CD4-positive, alpha-beta T cell treated with Interleukin-17A for 4 hours (primary cell): ENCODE results near the gene RCSD1.

ENCODE experiments used
- DNase-seq: peaks from one replicate; pipeline ENCODE4 v3.0.0-alpha.2; 2020; ENCODE audit warnings: mixed read lengths

Gene RCSD1

DNA sequence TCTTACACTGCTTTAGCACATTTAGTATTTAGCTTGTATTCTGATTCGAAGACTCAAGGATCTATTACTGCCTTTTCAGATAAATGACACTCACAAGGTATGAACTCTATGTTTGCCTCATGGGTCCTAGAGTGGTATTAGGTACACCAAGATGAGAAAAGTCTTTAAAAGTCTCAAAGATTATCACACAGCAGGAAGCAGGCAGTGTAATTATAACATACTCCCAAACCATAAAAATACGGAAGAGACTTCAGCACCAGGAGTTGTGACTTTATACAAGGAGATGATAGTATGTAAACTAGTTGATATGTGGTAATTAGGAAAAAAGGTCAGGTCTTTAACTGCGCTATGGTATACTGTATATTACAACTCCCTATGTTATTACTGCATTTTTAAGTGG is 11.2 kb upstream of the RCSD1 start:
- DNase-seq, result no peak

DNA sequence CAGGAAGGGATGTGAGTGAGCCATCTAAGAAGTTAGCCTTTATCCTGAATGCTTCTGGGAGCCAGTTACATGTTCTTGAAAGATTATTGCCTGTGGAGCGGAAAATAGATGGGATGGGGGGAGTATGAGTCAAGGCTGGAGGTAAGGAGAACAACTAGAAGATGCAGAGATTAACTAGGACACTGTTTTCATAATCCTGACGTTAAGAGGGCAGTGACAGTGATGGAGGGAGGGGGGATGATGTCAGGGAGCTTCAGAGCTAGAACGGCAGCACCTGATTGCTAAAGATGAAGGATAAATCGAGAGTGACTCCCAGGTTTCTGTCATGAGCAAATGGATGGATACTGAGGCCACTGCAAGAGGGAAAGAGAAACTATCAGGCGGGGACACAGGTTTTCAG is 10.0 kb upstream of the RCSD1 start:
- no peak for DNase-seq

- DNase-seq, result peak; percentile 36
These were observed 8.2 kb upstream of the RCSD1 start for GRCh38 chr1:167621780-167622313.

DNA sequence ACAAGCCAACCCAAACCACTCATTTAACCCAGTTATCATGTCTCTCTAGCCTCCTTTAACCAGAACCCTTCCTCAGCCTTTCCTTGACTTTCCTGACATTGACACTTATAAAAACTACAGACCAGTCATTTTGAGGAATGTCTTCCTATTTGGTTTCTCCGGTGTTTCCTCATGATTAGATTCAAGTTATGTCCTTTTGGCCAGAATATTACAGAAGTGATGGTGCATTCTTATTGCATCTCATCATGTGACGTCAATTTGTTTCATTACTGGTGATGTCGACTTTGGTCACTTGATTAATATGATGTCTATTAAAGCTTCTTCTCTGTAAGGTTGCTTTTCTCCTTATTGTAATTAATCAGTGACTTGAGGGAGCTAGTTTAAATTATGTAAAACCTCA is 6.1 kb upstream of the RCSD1 start:
- DNase-seq, result no peak

DNA sequence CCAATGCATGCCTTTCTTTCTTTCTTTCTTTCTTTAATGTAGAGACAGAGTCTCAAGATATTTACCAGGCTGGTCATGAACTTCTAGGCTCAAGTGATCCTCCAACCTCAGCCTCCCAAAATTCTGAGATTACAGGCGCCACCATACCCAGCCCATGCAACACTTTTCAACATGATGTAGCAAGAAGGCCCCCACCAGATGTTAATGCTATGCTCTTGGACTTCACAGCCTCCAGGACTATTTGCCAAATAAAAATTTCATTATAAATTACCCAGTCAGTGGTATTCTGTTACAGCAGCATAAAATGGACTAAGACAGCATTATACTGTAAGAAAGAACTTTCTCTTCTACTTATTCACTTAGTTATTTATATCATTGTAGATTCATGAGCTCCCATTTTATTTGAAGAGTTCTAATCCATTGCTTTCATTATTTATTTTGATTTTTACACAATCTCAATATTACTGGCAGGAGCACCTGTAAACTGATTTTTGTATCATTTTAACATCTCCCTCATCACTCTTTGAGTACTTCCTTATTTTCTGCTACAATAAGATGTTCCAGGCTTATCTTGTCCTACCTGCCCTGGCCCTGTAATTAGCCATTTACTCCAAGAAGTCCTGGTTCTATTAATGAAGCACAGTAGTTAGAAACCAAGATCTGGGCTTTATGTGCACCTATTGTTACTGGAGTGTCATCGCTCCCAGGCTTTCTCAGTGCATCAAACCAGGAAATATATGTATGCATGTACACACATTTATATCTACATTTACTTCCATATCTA is 4.8 kb upstream of the RCSD1 start:
- no peak for DNase-seq

DNA sequence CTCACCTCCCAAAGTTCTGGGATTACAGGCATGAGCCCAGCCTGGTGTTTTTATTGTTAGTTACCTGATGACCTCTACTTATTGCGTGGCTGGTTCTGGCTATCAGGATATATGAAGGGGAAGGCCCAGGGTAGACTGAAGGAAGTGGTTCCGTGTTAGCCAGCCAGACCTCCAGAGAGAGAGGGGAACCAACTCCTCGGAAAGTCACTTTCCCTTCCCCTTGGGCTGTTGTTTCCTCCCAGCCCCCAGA is 2.5 kb upstream of the RCSD1 start:
- DNase-seq, result no peak

GRCh38 chr1:167627865-167628641 is 2.0 kb upstream of the RCSD1 start:
- DNase-seq, result peak; percentile 79

GRCh38 chr1:167628741-167629515 is 1.1 kb upstream of the RCSD1 start:
- no peak for DNase-seq

DNA sequence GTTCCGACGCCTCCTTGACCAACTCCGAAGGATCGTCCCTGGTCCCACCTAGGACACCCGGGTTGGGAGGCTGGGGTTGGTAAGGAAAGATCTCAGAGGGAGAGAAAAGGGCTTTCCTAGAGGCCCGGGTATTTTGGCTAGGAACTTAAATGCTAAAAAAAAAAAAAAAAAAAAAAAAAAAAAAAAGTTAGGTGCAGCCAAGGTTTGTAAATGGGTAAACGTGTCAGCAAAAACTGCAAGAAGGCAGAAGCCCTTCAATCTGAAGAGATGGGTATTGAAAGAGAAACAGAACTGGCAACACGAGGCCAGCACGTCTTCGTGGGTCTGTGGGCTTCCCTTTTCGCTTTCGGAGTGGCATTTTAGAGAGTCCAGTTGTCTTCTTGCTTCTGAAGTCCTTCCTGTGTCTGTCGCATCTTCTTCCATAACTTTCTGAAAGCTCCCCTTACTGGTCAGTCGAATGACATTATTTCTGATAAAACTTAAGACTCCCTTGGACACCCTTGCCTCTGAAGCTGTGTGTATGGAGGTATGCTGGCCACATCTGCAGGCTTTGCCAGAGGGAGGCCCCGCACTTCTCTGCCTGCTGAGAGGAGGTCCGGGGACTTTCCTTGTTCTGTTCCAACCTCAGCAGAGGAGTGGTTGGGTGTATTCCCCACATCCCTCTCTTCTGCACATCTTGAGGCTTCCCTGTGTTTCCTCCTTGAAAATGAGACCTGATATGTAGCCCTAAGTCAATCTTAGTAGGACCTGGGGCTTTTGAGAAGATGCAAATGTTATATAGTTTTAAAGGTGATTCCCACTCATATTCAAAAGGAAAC is 745 bp downstream of the RCSD1 start:
- DNase-seq, result peak; percentile 41

- no peak for DNase-seq
These were observed 1.4 kb downstream of the RCSD1 start for GRCh38 chr1:167631386-167631935.

GRCh38 chr1:167631936-167632614 is 2.0 kb downstream of the RCSD1 start:
- peak; percentile 67 for DNase-seq

- no peak for DNase-seq
These were observed 3.4 kb downstream of the RCSD1 start for GRCh38 chr1:167633258-167633944.

DNA sequence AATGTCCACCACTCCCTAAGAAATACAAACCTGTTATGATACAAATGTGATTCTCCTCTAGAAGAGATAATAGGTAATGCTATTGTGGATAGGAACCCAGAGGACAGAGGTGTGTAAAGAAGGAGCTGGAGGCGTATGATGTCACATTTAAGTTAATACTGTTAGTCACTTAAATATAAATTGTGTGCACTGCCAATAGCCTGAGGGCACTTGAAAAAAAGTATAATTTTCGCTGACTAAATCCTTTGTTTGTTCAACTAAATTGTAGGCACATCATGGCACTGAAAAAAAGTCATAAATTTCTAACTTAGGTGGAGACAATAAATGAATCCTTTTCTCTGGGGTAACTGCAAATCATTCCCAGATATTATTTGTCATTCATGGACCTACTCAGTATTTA is 4.4 kb downstream of the RCSD1 start:
- DNase-seq, result no peak

GRCh38 chr1:167635156-167635648 is 5.2 kb downstream of the RCSD1 start:
- no peak for DNase-seq

- DNase-seq, result no peak
These were observed 5.9 kb downstream of the RCSD1 start for GRCh38 chr1:167635941-167636340.

DNA sequence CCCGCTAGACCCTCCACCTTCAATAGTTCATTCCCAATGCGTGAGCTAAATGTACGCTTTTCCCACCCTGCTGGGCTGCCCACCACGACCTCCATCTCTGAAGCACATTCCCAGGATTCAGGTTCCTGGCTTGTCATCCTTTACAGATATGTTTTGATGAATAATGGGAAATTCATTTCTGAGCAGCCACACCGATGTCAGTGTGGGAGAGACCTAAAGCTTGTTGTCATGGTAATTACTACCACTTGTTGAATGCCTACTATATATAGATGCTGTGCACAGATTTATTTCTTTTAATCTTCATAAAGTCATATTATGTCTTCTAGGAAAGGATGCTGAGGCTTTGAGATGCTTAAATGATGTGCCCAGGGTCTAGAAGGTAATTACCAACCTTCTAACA is 8.0 kb downstream of the RCSD1 start:
- no peak for DNase-seq

DNA sequence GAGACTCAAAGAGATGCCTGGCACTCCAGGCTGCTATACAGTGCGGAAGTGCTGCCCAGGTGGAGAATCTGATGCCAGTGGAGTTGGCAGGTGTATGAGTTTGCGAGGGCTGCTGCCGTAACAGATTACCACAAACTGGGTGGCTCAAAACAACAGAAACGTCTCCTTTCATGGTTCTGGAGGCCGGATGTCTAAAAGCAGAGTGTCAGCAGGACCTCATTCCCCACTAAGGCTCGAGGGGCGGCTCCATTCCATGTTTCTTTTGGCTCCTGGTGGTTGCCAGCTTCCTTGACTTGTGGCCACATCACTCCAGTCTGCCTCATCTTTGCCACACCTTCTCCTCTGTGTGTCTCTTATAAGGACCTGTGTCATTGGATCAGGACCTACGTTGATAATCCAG is 10.0 kb downstream of the RCSD1 start:
- no peak for DNase-seq

GRCh38 chr1:167641786-167642500 is 11.9 kb downstream of the RCSD1 start:
- DNase-seq, result peak; percentile 45

GRCh38 chr1:167642501-167642826 is 12.4 kb downstream of the RCSD1 start:
- DNase-seq, result no peak

GRCh38 chr1:167643441-167643840 is 13.4 kb downstream of the RCSD1 start:
- no peak for DNase-seq
